Measurements from ENCODE around the gene DCAF17.
A peak's percentile ranks its signal among the peaks of the same experiment; 100 is the strongest.
"Not testable (repeated sequence)": the region's sequence is repeated elsewhere in the genome, so short reads cannot be mapped to it uniquely, and the experiment has no call there.

Gene DCAF17

GRCh38 chr2:171483793-171484192 is 49.8 kb downstream of the DCAF17 start:
- no peak overlapping the region for H3K4me3 ChIP-seq (replicated peaks in 1 of 2; ENCODE audit: low read depth in 2 of 2, low read length in 2 of 2)
- TF ChIP-seq CTCF (IDR thresholded peaks at IDR 0.05; ENCODE audit: low read depth, low read length): no peak
- no peak for DNase-seq (ENCODE audit: low read depth in 2 of 2)

GRCh38 chr2:171485116-171485515 is 51.1 kb downstream of the DCAF17 start:
- TF ChIP-seq CTCF (IDR thresholded peaks at IDR 0.05; ENCODE audit: low read depth, low read length): no peak
- H3K4me3 ChIP-seq (replicated peaks in 1 of 2; ENCODE audit: low read depth in 2 of 2, low read length in 2 of 2): no peak overlapping the region
- DNase-seq (ENCODE audit: low read depth in 2 of 2): no peak

GRCh38 chr2:171487201-171487600 is 53.2 kb downstream of the DCAF17 start:
- TF ChIP-seq CTCF (IDR thresholded peaks at IDR 0.05; ENCODE audit: low read depth, low read length): no peak
- DNase-seq (ENCODE audit: low read depth in 2 of 2): no peak
- no peak overlapping the region for H3K4me3 ChIP-seq (replicated peaks in 1 of 2; ENCODE audit: low read depth in 2 of 2, low read length in 2 of 2)

- DNase-seq (ENCODE audit: low read depth in 2 of 2): peak in 1 of 2 donors; percentile 6
- H3K4me3 ChIP-seq (replicated peaks in 1 of 2; ENCODE audit: low read depth in 2 of 2, low read length in 2 of 2): no peak overlapping the region
- no peak for TF ChIP-seq CTCF (IDR thresholded peaks at IDR 0.05; ENCODE audit: low read depth, low read length)
These were observed 53.8 kb downstream of the DCAF17 start for GRCh38 chr2:171487803-171488259.

GRCh38 chr2:171490577-171490976 is 56.6 kb downstream of the DCAF17 start:
- no peak for DNase-seq (ENCODE audit: low read depth in 2 of 2)
- TF ChIP-seq CTCF (IDR thresholded peaks at IDR 0.05; ENCODE audit: low read depth, low read length): no peak
- no peak overlapping the region for H3K4me3 ChIP-seq (replicated peaks in 1 of 2; ENCODE audit: low read depth in 2 of 2, low read length in 2 of 2)

- DNase-seq (ENCODE audit: low read depth in 2 of 2): peak in 1 of 2 donors; percentile 23
- H3K4me3 ChIP-seq (replicated peaks in 1 of 2; ENCODE audit: low read depth in 2 of 2, low read length in 2 of 2): no peak overlapping the region
- TF ChIP-seq CTCF (IDR thresholded peaks at IDR 0.05; ENCODE audit: low read depth, low read length): no peak
These were observed 57.3 kb downstream of the DCAF17 start for GRCh38 chr2:171491292-171491691.

GRCh38 chr2:171492664-171493063 is 58.6 kb downstream of the DCAF17 start:
- no peak for DNase-seq (ENCODE audit: low read depth in 2 of 2)
- H3K4me3 ChIP-seq (replicated peaks in 1 of 2; ENCODE audit: low read depth in 2 of 2, low read length in 2 of 2): no peak overlapping the region
- no peak for TF ChIP-seq CTCF (IDR thresholded peaks at IDR 0.05; ENCODE audit: low read depth, low read length)

- not testable (repeated sequence) for H3K4me3 ChIP-seq (replicated peaks in 1 of 2; ENCODE audit: low read depth in 2 of 2, low read length in 2 of 2); DNase-seq (ENCODE audit: low read depth in 2 of 2)
These were observed 63.6 kb downstream of the DCAF17 start for GRCh38 chr2:171497664-171498063.

All from cardiac fibroblast (primary cell).